DND-41 (cell line): Measurements from ENCODE around the gene SENP7.

Experiments used
- ATAC-seq: fragments of 200-7000 bp; cut with Tn5 transposase; 3 replicates; pipeline ENCODE4 v1.9.1; 2021; ENCODE audit warnings: low read depth; ENCODE audit not compliant: insufficient read depth
- DNase-seq: peaks from one replicate; pipeline ENCODE4 v3.0.0-alpha.2; 2020
- H2AFZ ChIP-seq: 2 replicates; pipeline ENCODE4 v1.6.0; 2012; ENCODE audit warnings: low read depth, low read length
- H3K27ac ChIP-seq: 2 replicates; pipeline ENCODE4 v1.5.1; 2012; ENCODE audit warnings: low read length, inconsistent platforms
- H3K27me3 ChIP-seq: fragments of 200-600 bp; sonication (generic); 2 replicates; pipeline ENCODE4 v1.6.0; 2012; ENCODE audit warnings: low read length, mild to moderate bottlenecking, inconsistent platforms; ENCODE audit not compliant: insufficient read depth, poor library complexity
- H3K36me3 ChIP-seq: 2 replicates; pipeline ENCODE4 v1.5.1; 2012; ENCODE audit warnings: low read length, inconsistent platforms; ENCODE audit not compliant: insufficient read depth
- H3K4me1 ChIP-seq: 2 replicates; pipeline ENCODE4 v1.5.1; 2012; ENCODE audit warnings: mild to moderate bottlenecking, low read length; ENCODE audit not compliant: insufficient read depth
- H3K4me2 ChIP-seq: 2 replicates; pipeline ENCODE4 v1.6.0; 2012; ENCODE audit warnings: mild to moderate bottlenecking, moderate library complexity, low read length, inconsistent platforms; ENCODE audit not compliant: insufficient read depth
- H3K4me3 ChIP-seq, 2 experiments: fragments of 200-600 bp in 1 of 2; shearing (Covaris generic) in 1 of 2; 2 replicates each; pipeline ENCODE4 v1.5.1; 2012 to 2016; ENCODE audit warnings: inconsistent platforms in 2 of 2, low read length in 2 of 2, mild to moderate bottlenecking in 2 of 2, low read depth in 1 of 2, moderate library complexity in 1 of 2
- H3K79me2 ChIP-seq: 2 replicates; pipeline ENCODE4 v1.6.0; 2012; ENCODE audit warnings: low read length, inconsistent platforms; ENCODE audit not compliant: insufficient read depth
- H3K9ac ChIP-seq: 2 replicates; pipeline ENCODE4 v1.6.0; 2012; ENCODE audit warnings: low read depth, mild to moderate bottlenecking, inconsistent platforms, low read length, moderate library complexity
- H3K9me3 ChIP-seq: 2 replicates; pipeline ENCODE4 v1.5.1; 2012; ENCODE audit warnings: low read length, moderate library complexity, mild to moderate bottlenecking, inconsistent platforms; ENCODE audit not compliant: insufficient read depth, severe bottlenecking
- H4K20me1 ChIP-seq: 2 replicates; pipeline ENCODE4 v1.6.0; 2012; ENCODE audit warnings: low read length; ENCODE audit not compliant: insufficient read depth
- CTCF ChIP-seq: IDR thresholded peaks from 2 replicates; pipeline ENCODE4 v1.5.1; 2012; ENCODE audit warnings: borderline replicate concordance, low read length, moderate library complexity, mild to moderate bottlenecking; ENCODE audit not compliant: poor library complexity, severe bottlenecking; ENCODE audit errors: extremely low read depth
- EZH2 ChIP-seq: IDR thresholded peaks from 3 replicates; pipeline ENCODE4 v1.6.1; 2012; ENCODE audit warnings: borderline replicate concordance, low read depth, mild to moderate bottlenecking, moderate library complexity, low read length, inconsistent platforms; ENCODE audit not compliant: severe bottlenecking

The SENP7 gene

GRCh38 chr3:101530686-101531047 is 17.7 kb upstream of the SENP7 start:
- no peak overlapping the region for H3K4me3 ChIP-seq
- no peaks in the 10 kb centered on the region for H4K20me1 ChIP-seq
- H3K9me3 ChIP-seq, result no peaks in the 10 kb centered on the region
- no peak overlapping the region for H3K4me2 ChIP-seq
- H3K27me3 ChIP-seq, result no peaks in the 10 kb centered on the region
- H2AFZ ChIP-seq, result no peak overlapping the region
- H3K4me1 ChIP-seq, result no peaks in the 10 kb centered on the region
- ATAC-seq (no peak), DNase-seq (no peak)
- no peaks in the 10 kb centered on the region for H3K36me3 ChIP-seq
- no peak overlapping the region for H3K9ac ChIP-seq
- no peak overlapping the region for H3K27ac ChIP-seq
- TF ChIP-seq EZH2 (no peak), CTCF (no peak)
- no peaks in the 10 kb centered on the region for H3K79me2 ChIP-seq

GRCh38 chr3:101529816-101530685 is 17.0 kb upstream of the SENP7 start:
- TF ChIP-seq EZH2, result no peak
- Histone ChIP-seq H3K4me2 (no peak overlapping the region), H3K27ac (no peak overlapping the region), H3K9ac (no peak overlapping the region), H3K9me3 (no peaks in the 10 kb centered on the region), H3K79me2 (no peaks in the 10 kb centered on the region), H4K20me1 (no peaks in the 10 kb centered on the region), H3K4me3 (no peak overlapping the region), H3K27me3 (no peaks in the 10 kb centered on the region), H3K4me1 (no peaks in the 10 kb centered on the region), H3K36me3 (no peaks in the 10 kb centered on the region), H2AFZ (no peak overlapping the region)
- DNase-seq (no peak), ATAC-seq (no peak)

GRCh38 chr3:101527906-101528305 is 14.9 kb upstream of the SENP7 start:
- no peak for ATAC-seq
- Histone ChIP-seq H2AFZ (no peak overlapping the region), H3K9ac (no peak overlapping the region), H3K27ac (no peak overlapping the region), H3K4me3 (no peak overlapping the region), H3K27me3 (no peaks in the 10 kb centered on the region), H3K79me2 (no peaks in the 10 kb centered on the region), H4K20me1 (no peaks in the 10 kb centered on the region), H3K4me2 (no peak overlapping the region), H3K4me1 (no peaks in the 10 kb centered on the region), H3K36me3 (no peaks in the 10 kb centered on the region), H3K9me3 (no peaks in the 10 kb centered on the region)
- no peak for DNase-seq
- TF ChIP-seq CTCF, result no peak
- TF ChIP-seq EZH2, result no peak

GRCh38 chr3:101527441-101527840 is 14.4 kb upstream of the SENP7 start:
- Histone ChIP-seq H3K36me3 (no peaks in the 10 kb centered on the region), H3K9ac (no peak overlapping the region), H3K4me1 (no peaks in the 10 kb centered on the region), H4K20me1 (no peaks in the 10 kb centered on the region), H3K27me3 (no peaks in the 10 kb centered on the region), H3K79me2 (no peaks in the 10 kb centered on the region), H3K4me2 (no peak overlapping the region), H3K4me3 (no peak overlapping the region), H3K9me3 (no peaks in the 10 kb centered on the region), H3K27ac (no peak overlapping the region), H2AFZ (no peak overlapping the region)
- no peak for TF ChIP-seq EZH2
- no peak for TF ChIP-seq CTCF
- DNase-seq (no peak), ATAC-seq (no peak)
